Left forelimb (tissue), 1 donor: ENCODE data around the gene MYO1A.
A peak's percentile ranks its signal among the peaks of the same experiment; 100 is the strongest.

ENCODE experiments used
- DNase-seq: peaks from one replicate; pipeline ENCODE4 v3.0.0-alpha.2; 2018; ENCODE audit warnings: low spot score

The MYO1A gene

DNA sequence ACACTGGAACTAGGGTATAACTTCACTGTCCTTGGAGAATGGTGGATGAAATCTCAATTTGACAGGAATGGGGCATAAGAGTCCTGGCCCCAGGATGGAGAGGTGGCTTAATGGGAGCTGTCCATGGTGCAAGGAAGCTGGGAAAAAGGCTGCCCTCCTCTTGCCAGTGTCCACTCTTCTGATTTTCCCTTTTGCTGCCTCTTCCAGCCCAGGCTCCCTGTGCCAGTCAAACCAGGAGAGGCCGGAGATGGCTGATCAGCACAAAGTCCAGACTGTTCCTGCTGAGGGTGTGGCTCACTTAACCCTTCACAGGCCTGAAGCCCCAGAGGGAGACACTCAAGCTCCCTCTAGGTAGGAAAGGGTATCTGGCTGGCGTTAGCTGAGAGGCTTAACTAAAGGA is at the start of gene MYO1A:
MYO1A (minus strand) TSS at position 240 of the 400 bp plus-strand sequence. CDS start 1,806 bp downstream, outside the sequence.
- DNase-seq: no peak

GRCh38 chr12:57099047-57099714 is 49.3 kb upstream of the MYO1A start:
- no peak for DNase-seq

DNA sequence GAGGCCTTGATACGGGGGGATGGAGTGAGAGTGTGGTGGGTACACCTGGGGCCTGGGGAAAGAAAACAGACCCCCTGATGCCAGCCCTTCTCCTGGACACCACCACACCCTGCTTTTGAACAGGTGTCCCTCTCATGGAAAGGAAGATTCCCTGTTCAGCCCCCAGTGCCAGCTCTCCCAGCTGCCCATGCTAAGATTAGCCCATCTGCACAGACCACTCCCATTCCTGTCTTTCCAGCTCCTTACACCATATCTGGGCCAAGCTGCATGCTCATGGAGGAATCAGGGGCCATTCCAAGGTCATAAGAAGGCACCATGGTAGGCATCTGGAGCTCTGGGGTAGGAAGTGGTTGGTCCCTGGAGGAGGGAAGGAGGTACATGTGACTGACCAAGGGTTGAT is 48.6 kb upstream of the MYO1A start:
- DNase-seq: no peak

DNA sequence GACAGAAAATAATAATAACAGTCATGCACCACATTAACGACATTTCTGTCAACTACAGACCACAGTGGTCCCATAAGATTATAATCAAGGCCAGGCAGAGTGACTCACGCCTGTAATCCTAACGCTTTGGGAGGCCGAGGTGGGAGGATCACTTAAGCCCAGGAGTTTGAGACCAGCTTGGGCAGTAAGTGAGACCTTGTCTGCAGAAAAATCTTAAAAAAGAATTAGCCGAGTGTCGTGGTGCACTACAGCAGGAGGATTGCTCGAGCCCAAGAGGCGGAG is 47.6 kb upstream of the MYO1A start:
- DNase-seq: no peak

- no peak for DNase-seq
Observed at GRCh38 chr12:57096748-57097553, 47.0 kb upstream of the MYO1A start.

DNA sequence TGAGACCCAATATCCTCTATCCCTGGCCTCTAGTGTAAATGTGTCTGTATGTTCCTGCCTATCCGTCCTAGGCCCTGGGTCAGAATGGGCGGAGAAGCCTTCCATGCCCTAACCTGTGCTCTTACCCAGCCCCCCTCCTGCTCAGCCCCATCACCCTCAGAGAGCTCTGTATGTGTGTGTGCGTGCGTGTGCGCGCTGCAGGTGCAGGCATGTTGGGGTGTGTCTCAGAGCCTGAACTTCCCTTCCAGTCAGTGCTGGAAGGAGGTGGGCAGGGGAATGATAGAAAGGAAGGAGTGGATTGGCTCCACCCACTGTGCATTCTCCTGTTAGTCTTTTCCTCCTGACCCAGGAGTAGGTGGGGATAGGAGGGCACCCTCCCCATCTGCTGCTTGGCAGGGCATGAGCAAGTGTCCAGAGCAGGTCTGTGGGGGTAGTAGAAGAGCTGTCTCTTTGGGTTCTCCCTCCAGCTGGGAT is 46.2 kb upstream of the MYO1A start:
- DNase-seq: no peak

- DNase-seq: no peak
Observed at GRCh38 chr12:57095440-57095839, 45.5 kb upstream of the MYO1A start.

GRCh38 chr12:57094208-57095160 is 44.6 kb upstream of the MYO1A start:
- no peak for DNase-seq

GRCh38 chr12:57093415-57094207 is 43.7 kb upstream of the MYO1A start:
- DNase-seq: no peak

DNA sequence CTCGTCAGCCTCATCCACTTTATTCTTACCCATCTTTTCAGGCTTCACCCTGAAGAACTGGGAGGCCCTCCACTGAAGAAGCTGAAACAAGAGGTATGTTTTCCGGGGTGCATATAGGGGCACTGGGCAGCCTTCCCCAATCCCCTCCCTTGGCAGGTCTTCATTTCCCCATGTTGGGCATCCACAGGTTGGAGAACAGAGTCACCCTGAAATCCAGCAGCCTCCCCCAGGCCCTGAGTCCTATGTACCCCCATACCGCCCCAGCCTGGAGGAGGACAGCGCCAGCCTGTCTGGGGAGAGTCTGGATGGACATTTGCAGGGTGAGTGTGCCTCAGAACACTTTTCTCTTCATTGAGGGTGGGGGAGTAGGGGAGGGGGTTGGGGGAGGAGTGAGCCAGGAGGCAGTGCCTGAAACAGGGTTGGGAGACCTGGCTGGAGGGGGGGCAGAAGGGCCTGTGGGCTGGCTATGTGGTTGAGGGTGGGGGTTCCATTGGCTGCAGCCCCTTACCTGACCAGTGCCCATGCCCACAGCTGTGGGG is 43.0 kb upstream of the MYO1A start:
- peak; percentile 65 for DNase-seq

DNA sequence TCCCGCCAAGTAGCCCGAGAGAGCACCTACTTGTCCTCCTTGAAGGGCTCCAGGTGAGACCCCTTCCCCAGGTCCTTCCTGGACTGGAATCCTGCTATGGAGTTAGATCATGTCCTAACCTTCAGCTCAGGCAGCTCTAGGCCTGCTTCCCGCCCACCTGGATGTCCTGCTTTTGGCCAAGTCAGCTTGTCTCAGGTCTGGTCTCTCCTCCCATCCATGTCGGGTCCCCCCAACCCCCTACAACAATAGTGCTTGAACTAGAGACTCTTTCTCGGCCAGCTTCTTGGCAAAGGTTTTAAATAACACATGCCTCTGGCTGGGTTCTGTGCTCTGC is 42.6 kb upstream of the MYO1A start:
- no peak for DNase-seq

GRCh38 chr12:57091638-57092528 is 42.0 kb upstream of the MYO1A start:
- DNase-seq: peak; percentile 62

DNA sequence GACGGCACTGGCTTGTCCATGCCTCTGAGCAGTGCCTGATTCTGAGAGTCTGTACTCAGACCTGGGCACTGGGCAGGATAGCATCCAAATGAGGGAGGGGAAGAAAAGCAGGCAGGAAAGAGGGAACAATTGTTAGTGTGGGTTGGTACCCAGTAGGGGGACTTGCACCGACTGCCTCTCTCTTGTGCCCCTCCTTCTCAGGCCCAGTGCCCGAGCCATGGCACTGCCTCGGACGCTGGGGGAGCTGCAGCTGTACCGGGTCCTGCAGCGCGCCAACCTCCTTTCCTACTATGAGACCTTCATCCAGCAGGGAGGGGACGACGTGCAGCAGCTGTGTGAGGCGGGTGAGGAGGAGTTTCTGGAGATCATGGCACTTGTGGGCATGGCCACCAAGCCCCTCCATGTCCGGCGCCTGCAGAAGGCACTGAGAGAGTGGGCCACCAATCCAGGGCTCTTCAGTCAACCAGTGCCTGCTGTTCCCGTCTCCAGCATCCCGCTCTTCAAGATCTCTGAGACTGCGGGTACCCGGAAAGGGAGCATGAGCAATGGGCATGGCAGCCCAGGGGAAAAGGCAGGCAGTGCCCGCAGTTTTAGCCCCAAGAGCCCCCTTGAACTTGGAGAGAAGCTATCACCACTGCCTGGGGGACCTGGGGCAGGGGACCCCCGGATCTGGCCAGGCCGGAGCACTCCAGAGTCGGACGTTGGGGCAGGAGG is 41.2 kb upstream of the MYO1A start:
- peak; percentile 62 for DNase-seq

GRCh38 chr12:57090490-57090889 is 40.6 kb upstream of the MYO1A start:
- peak; percentile 56 for DNase-seq

- peak; percentile 84 for DNase-seq
Observed at GRCh38 chr12:57089271-57090245, 39.6 kb upstream of the MYO1A start.

DNA sequence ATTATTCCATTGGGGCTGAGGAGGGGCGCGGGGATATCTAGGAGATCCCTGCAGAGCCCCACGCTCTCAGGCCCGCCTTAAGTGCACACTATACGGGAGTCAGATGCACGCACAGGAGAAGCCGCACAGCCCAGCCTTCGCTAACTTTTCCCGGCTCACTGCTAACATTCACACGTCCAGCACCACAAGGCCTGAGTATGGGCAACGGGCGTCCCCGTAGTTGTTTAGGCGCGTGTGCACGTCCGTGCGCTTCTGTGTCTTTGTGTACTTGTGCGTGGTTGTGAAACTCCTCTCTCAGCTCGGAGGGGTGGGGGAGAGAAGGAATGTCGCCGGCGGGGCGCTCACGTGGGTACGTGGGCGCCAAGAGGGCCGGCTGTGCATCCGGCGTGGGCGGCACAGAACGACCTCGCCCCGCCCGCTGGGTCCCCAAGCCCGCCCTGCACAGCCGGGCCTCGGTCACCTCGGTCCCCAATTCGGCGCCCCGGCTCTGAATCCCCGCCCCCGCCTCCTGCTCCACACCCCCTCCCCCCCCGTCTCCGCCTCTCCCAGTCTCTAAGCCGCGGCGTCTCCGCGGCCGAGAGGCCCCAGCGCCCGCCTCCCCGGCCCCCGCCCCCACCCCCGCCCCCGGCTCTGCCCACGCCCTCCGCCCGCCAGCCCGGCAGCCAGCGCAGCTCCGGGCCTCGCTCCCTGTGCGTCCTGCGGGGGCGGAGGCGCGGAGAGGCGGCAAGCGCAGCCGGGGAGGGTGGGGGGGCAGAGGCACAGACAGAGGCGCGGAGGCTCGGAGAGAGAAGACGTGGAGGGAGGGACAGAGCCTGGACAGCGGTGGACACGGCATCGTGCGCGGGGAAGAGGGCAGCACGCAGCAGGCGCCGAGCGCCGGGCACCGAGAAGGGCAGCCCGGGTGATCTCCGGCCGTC is 38.7 kb upstream of the MYO1A start, which contains the start of gene NAB2:
NAB2 (plus strand) TSS at position 761 of the 917 bp plus-strand sequence. CDS start 158 bp downstream, outside the sequence.
- peak; percentile 97 for DNase-seq

DNA sequence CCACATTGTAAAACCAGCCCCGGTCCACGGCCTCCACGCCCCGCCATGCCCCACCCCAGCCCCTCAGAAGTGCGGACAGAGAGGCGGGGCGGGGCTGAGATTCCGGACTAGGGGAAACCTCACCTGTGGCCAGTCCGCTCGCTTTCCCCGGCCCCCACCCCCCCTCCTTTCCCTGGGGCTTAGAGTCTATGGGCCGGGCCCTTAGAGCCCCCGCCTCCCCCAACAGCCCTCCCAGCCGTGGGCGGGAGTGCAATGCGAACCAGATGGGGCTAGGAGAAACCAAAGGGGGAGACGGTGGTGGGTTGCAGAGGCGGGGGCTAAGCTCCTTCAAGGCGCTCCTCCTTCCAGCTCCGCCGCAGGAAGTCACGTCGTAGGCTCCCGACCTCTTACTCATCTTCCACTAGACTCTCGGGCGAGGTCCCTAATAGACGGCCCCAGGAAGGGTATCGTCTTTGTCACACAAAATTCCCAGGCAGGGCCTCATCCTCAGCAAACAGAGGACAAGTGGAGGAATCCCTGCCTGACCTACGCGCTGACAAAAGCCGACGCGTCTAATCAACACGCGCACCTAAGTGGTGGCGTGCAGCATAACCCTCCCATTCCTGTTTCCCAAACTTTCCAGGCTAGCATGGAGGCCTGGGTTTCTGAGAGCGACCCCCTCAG is 37.9 kb upstream of the MYO1A start:
- peak; percentile 93 for DNase-seq
